Endothelial cell of umbilical vein (primary cell): Measurements from ENCODE around the gene YIPF3. TPM values are rescaled to one million over a fixed set of nuclear protein-coding genes. Genes with fewer than 3 reads are reported as not detected.

ENCODE experiments used
- BruUV-seq: library from RNA; stranded (reverse); fragments of 400-500 nt; replicated peaks from 2 replicates; lab custom pipeline; 2021; lab: Mats Ljungman, UMichigan
- CTCF ChIA-PET: fragments of 300-600, 350-600 bp; sonication (Branson Sonifier 250); formaldehyde crosslinking; loops from one replicate; lab custom pipeline; 2021; ENCODE audit warnings: antibody characterized with exemption, inconsistent platforms; lab: Charles Lee
- POLR2A ChIA-PET: fragments of 300-600, 350-600 bp; sonication (Branson Sonifier 250); formaldehyde crosslinking; loops from one replicate; lab custom pipeline; 2021; ENCODE audit warnings: antibody characterized with exemption, inconsistent platforms; lab: Charles Lee
- DNase-seq: peaks from one replicate; pipeline ENCODE4 v3.0.0-alpha.2; 2011; ENCODE audit warnings: low read depth, low spot score
- FAIRE-seq: peaks from 2 replicates; lab custom pipeline; 2011; peaks lifted over from hg19 to GRCh38; lab: Jason Lieb, UNC
- H2AFZ ChIP-seq: 2 replicates; pipeline ENCODE4 v1.6.0; 2012; ENCODE audit warnings: low read depth, low read length, control low read depth, inconsistent platforms
- H3K27ac ChIP-seq: 2 replicates; pipeline ENCODE4 v1.5.1; 2011; ENCODE audit warnings: low read depth, mild to moderate bottlenecking, control low read depth, low read length, moderate library complexity; ENCODE audit not compliant: insufficient read depth
- H3K27me3 ChIP-seq, 2 experiments: 2 replicates each; pipeline versions ENCODE4 v1.6.0 to v1.6.1; 2011; ENCODE audit warnings: low read length in 2 of 2, mixed read lengths in 1 of 2; ENCODE audit not compliant: control insufficient read depth in 2 of 2, insufficient read depth in 2 of 2
- H3K36me3 ChIP-seq, 2 experiments: 2 replicates in 1 of 2; 3 replicates in 1 of 2; pipeline ENCODE4 v1.5.1; 2011; ENCODE audit warnings: low read length in 2 of 2, mild to moderate bottlenecking in 1 of 2, moderate library complexity in 1 of 2; ENCODE audit not compliant: control insufficient read depth in 2 of 2, insufficient read depth in 2 of 2; ENCODE audit errors: extremely low read depth in 1 of 2
- H3K4me1 ChIP-seq: 3 replicates; pipeline ENCODE4 v1.5.1; 2011; ENCODE audit warnings: mild to moderate bottlenecking, low read length; ENCODE audit not compliant: control insufficient read depth, insufficient read depth; ENCODE audit errors: extremely low read depth
- H3K4me2 ChIP-seq: 2 replicates; pipeline ENCODE4 v1.6.1; 2011; ENCODE audit warnings: low read length, control low read depth, mixed read lengths; ENCODE audit not compliant: insufficient read depth
- H3K4me3 ChIP-seq, 3 experiments: fragments of 200-600 bp in 1 of 3; sonication (generic), shearing (Covaris generic) in 1 of 3; replicated peaks in 1 of 3; 2 replicates each; pipeline ENCODE4 v1.5.1; 2011 to 2016; ENCODE audit warnings: control low read depth in 3 of 3, low read length in 3 of 3, mild to moderate bottlenecking in 2 of 3, inconsistent platforms in 1 of 3, low read depth in 1 of 3, moderate library complexity in 1 of 3; ENCODE audit not compliant: insufficient read depth in 1 of 3
- H3K79me2 ChIP-seq: 2 replicates; pipeline ENCODE4 v1.6.0; 2012; ENCODE audit warnings: low read length, inconsistent platforms; ENCODE audit not compliant: control insufficient read depth, insufficient read depth
- H3K9ac ChIP-seq: replicated peaks from 2 replicates; pipeline ENCODE3; 2011; ENCODE audit warnings: low read length, control low read depth; ENCODE audit not compliant: insufficient read depth; ENCODE audit errors: extremely low read depth
- H3K9me1 ChIP-seq: replicated peaks from 3 replicates; pipeline ENCODE4 v1.6.0; 2011; ENCODE audit warnings: mild to moderate bottlenecking, low read length; ENCODE audit not compliant: control insufficient read depth, insufficient read depth; ENCODE audit errors: extremely low read depth
- H3K9me3 ChIP-seq: replicated peaks from 2 replicates; pipeline ENCODE4 v1.5.1; 2012; ENCODE audit warnings: low read length, inconsistent platforms; ENCODE audit not compliant: control insufficient read depth, insufficient read depth
- H4K20me1 ChIP-seq: replicated peaks from 2 replicates; pipeline ENCODE3; 2011; ENCODE audit warnings: mild to moderate bottlenecking, low read length; ENCODE audit not compliant: control insufficient read depth, insufficient read depth; ENCODE audit errors: extremely low read depth
- CTCF ChIP-seq, 2 donors: IDR thresholded peaks; 1 replicate in 1 of 2; 2 replicates in 1 of 2; pipeline ENCODE4 v1.5.1; 2011; ENCODE audit warnings: low read length in 2 of 2, mild to moderate bottlenecking in 2 of 2, moderate library complexity in 2 of 2, control low read depth in 1 of 2, inconsistent platforms in 1 of 2, low read depth in 1 of 2; ENCODE audit not compliant: insufficient read depth in 1 of 2; ENCODE audit errors: extremely low read depth in 1 of 2
- EZH2 ChIP-seq: IDR thresholded peaks from 2 replicates; pipeline ENCODE4 v1.6.1; 2012; ENCODE audit warnings: borderline replicate concordance, low read depth, mild to moderate bottlenecking, moderate library complexity, low read length, inconsistent platforms; ENCODE audit not compliant: severe bottlenecking
- FOS ChIP-seq: IDR thresholded peaks from 2 replicates; pipeline ENCODE4 v1.6.1; 2011; ENCODE audit warnings: mild to moderate bottlenecking, low read length, moderate library complexity, borderline replicate concordance; ENCODE audit not compliant: insufficient read depth
- GATA2 ChIP-seq: IDR thresholded peaks from 2 replicates; pipeline ENCODE4 v1.7.0; 2011; ENCODE audit warnings: low read depth, mild to moderate bottlenecking, moderate library complexity, mixed read lengths, low read length; ENCODE audit not compliant: insufficient read length, insufficient read depth
- JUN ChIP-seq: IDR thresholded peaks from 2 replicates; pipeline ENCODE4 v1.6.1; 2011; ENCODE audit warnings: borderline replicate concordance, low read depth; ENCODE audit not compliant: insufficient read length, insufficient read depth
- MYC ChIP-seq: IDR thresholded peaks from one replicate; pipeline ENCODE4 v1.6.1; 2011; ENCODE audit warnings: mild to moderate bottlenecking, low read depth, low read length
- POLR2A ChIP-seq: IDR thresholded peaks from 2 replicates; pipeline ENCODE4 v1.6.1; 2012; ENCODE audit warnings: low read depth, mild to moderate bottlenecking, control low read depth, low read length
- POLR2AphosphoS5 ChIP-seq: IDR thresholded peaks from 2 replicates; pipeline ENCODE4 v1.6.1; 2012; ENCODE audit warnings: low read depth, mild to moderate bottlenecking, control low read depth, low read length, moderate library complexity; ENCODE audit not compliant: insufficient read depth
- dilution Hi-C: fragments of 300-500 bp; cut with MboI; formaldehyde crosslinking; loops from one replicate; pipeline ENCODE4 v1.15.0; 2019; ENCODE audit warnings: low sequenced_read_pairs; ENCODE audit not compliant: extremely low pct_ligation_motif_present
- intact Hi-C: fragments of 100-400 bp; cut with micrococcal nuclease; formaldehyde crosslinking; loops from one replicate; pipeline ENCODE4 v1.10.0; 2022
- polyA plus RNA-seq, 4 experiments: library from polyadenylated mRNA; depleted of rRNA in 3 of 4; stranded (reverse) in 3 of 4; unstranded in 1 of 4; fragments of >200 nt; gene quantifications; 2 replicates each; pipeline versions ENCODE4 v1.2.1 to v1.2.3, GENCODE V29; 2011 to 2012; ENCODE audit warnings: missing spikeins in 1 of 4
- total RNA-seq: library from RNA; stranded (reverse); gene quantifications from 2 replicates; pipeline ENCODE4 v1.2.3, GENCODE V29; 2021

YIPF3 gene
- total and polyA plus RNA-seq, 2 donors (not counting 3 experiments of a cell fraction or from before 2014, with no cell fraction given), result 119 to 470 TPM

- Histone ChIP-seq H3K9me1 (no peaks in the 10 kb centered on the region), H4K20me1 (no peaks in the 10 kb centered on the region), H3K4me1 (no peaks in the 10 kb centered on the region), H3K27me3 (no peaks in the 10 kb centered on the region), H3K79me2 (no peaks in the 10 kb centered on the region), H3K27ac (no peak overlapping the region), H3K4me3 (no peak overlapping the region), H3K9ac (no peak overlapping the region), H3K4me2 (no peak overlapping the region), H2AFZ (no peak overlapping the region), H3K36me3 (peaks cover 9 to 18% of the 10 kb centered on the region in 2 experiments), H3K9me3 (no peaks in the 10 kb centered on the region)
- no TSS peak for BruUV-seq
- FAIRE-seq (no peak), DNase-seq (no peak)
- CTCF ChIA-PET, result no interaction called here
- TF ChIP-seq EZH2 (no peak), POLR2AphosphoS5 (no peak), CTCF (IDR thresholded peaks at IDR 0.05; ENCODE audit: extremely low read depth in 1 of 2, insufficient read depth in 1 of 2, low read depth in 1 of 2, low read length in 2 of 2) (no peak), JUN (no peak), MYC (no peak), FOS (no peak), POLR2A (no peak), GATA2 (no peak)
- intact Hi-C loops (no loop called here), dilution Hi-C loops (no loop called here)
- POLR2A ChIA-PET, result no interaction called here
Observed at GRCh38 chr6:43544461-43544860, 27.7 kb upstream of the YIPF3 start.
